K562 (cell line): Measurements from ENCODE around the gene DYDC1. TPM values are rescaled to one million over a fixed set of nuclear protein-coding genes. Genes with fewer than 3 reads are reported as not detected.

Experiments
- ATAC-seq: fragments of 200-7000 bp; cut with Tn5 transposase; 3 replicates; pipeline ENCODE4 v1.9.1; 2020; ENCODE audit warnings: moderate library complexity
- BruUV-seq: library from RNA; stranded (reverse); fragments of 400-500 nt; replicated peaks from 2 replicates; lab custom pipeline; 2021; lab: Mats Ljungman, UMichigan
- CTCF ChIA-PET: fragments of 300-600 bp; formaldehyde crosslinking; extraction: SDS; loops from one replicate; lab custom pipeline; 2021; ENCODE audit warnings: low intra/inter-chr PET ratio; lab: Yijun Ruan, JAX
- POLR2A ChIA-PET: fragments of 300-600, 350-650 bp; sonication (Branson Sonifier 250); formaldehyde crosslinking; extraction: SDS; loops from one replicate; lab custom pipeline; 2021; ENCODE audit warnings: antibody characterized with exemption, inconsistent platforms; lab: Yijun Ruan, JAX
- DNase-seq, 4 experiments: peaks; one replicate each; pipeline versions ENCODE4 v3.0.0 to v3.0.0-alpha.2; 2011 to 2018; ENCODE audit warnings: low spot score in 3 of 4, mixed read lengths in 3 of 4; ENCODE audit errors: extremely low read depth in 1 of 4
- FAIRE-seq: peaks from 2 replicates; lab custom pipeline; 2011; peaks lifted over from hg19 to GRCh38; lab: Jason Lieb, UNC
- H2AFZ ChIP-seq: 2 replicates; pipeline ENCODE4 v1.6.0; 2011; ENCODE audit warnings: low read depth, low read length, control low read depth, inconsistent platforms
- H3K27ac ChIP-seq: fragments of 200-600 bp; 3 replicates; pipeline ENCODE4 v1.8.0; 2011; ENCODE audit warnings: low read depth, mild to moderate bottlenecking, control low read depth, inconsistent platforms, low read length, moderate library complexity, mixed read lengths; ENCODE audit errors: extremely low read depth
- H3K27me3 ChIP-seq, 2 experiments: fragments of 300-600 bp in 1 of 2; 2 replicates in 1 of 2; 3 replicates in 1 of 2; pipeline versions ENCODE4 v1.6.0 to v1.8.0; 2011; ENCODE audit warnings: inconsistent platforms in 2 of 2, low read length in 2 of 2, mild to moderate bottlenecking in 1 of 2, mixed read lengths in 1 of 2, moderate library complexity in 1 of 2; ENCODE audit not compliant: control insufficient read depth in 2 of 2, insufficient read depth in 2 of 2
- H3K36me3 ChIP-seq: fragments of 300-600 bp; 3 replicates; pipeline ENCODE4 v1.8.0; 2011; ENCODE audit warnings: mild to moderate bottlenecking, low read length, inconsistent platforms; ENCODE audit not compliant: control insufficient read depth, insufficient read depth
- H3K4me1 ChIP-seq, 2 experiments: fragments of 200-600 bp in 1 of 2; replicated peaks in 1 of 2; 2 replicates in 1 of 2; 3 replicates in 1 of 2; pipeline versions ENCODE4 v1.5.1 to v1.8.0; 2011; ENCODE audit warnings: inconsistent platforms in 2 of 2, low read length in 2 of 2, mild to moderate bottlenecking in 1 of 2, mixed read lengths in 1 of 2, moderate library complexity in 1 of 2; ENCODE audit not compliant: control insufficient read depth in 2 of 2, insufficient read depth in 2 of 2
- H3K4me2 ChIP-seq: 2 replicates; pipeline ENCODE4 v1.6.1; 2011; ENCODE audit warnings: low read length, control low read depth, inconsistent platforms, mixed read lengths; ENCODE audit not compliant: insufficient read depth
- H3K4me3 ChIP-seq: fragments of 200-600 bp; sonication (generic), shearing (Covaris generic); 2 replicates; pipeline ENCODE4 v1.5.1; 2016; ENCODE audit warnings: control low read depth, inconsistent platforms
- H3K79me2 ChIP-seq: fragments of 200-600 bp; 3 replicates; pipeline ENCODE4 v1.8.0; 2011; ENCODE audit warnings: low read length, inconsistent platforms; ENCODE audit not compliant: control insufficient read depth, insufficient read depth
- H3K9ac ChIP-seq, 2 experiments: 2 replicates each; pipeline versions ENCODE4 v1.6.0 to v1.6.1; 2011; ENCODE audit warnings: low read depth in 2 of 2, low read length in 2 of 2, control low read depth in 1 of 2, inconsistent platforms in 1 of 2, mild to moderate bottlenecking in 1 of 2, mixed read lengths in 1 of 2; ENCODE audit not compliant: insufficient read depth in 1 of 2
- H3K9me1 ChIP-seq: one replicate; pipeline ENCODE4 v1.6.0; 2011; ENCODE audit warnings: inconsistent platforms, mild to moderate bottlenecking, low read length, moderate library complexity; ENCODE audit not compliant: control insufficient read depth, insufficient read depth
- H3K9me3 ChIP-seq: replicated peaks from 2 replicates; pipeline ENCODE4 v1.5.1; 2011; ENCODE audit warnings: low read depth, low read length, inconsistent platforms; ENCODE audit not compliant: control insufficient read depth, insufficient read depth
- H4K20me1 ChIP-seq: replicated peaks from 2 replicates; pipeline ENCODE4 v1.6.1; 2011; ENCODE audit warnings: low read length, inconsistent platforms, mixed read lengths; ENCODE audit not compliant: control insufficient read depth, insufficient read depth
- CBX1 ChIP-seq: sonication (generic); IDR thresholded peaks from 2 replicates; pipeline ENCODE4 v1.6.1; 2016; ENCODE audit warnings: antibody characterized with exemption, low read depth, mild to moderate bottlenecking
- CREBBP ChIP-seq: IDR thresholded peaks from one replicate; pipeline ENCODE4 v1.6.1; 2012; ENCODE audit warnings: low read depth, mild to moderate bottlenecking, control low read depth, inconsistent platforms, low read length
- ETV6 ChIP-seq, 3 experiments: fragments of 150-350 bp in 1 of 3; sonication (generic) in 1 of 3; formaldehyde crosslinking in 1 of 3; IDR thresholded peaks; 2 replicates each; pipeline versions ENCODE4 v1.6.1 to v1.8.0; 2014 to 2022; ENCODE audit warnings: borderline replicate concordance in 2 of 3, low read depth in 2 of 3, antibody characterized with exemption in 1 of 3, low read length in 1 of 3, mild to moderate bottlenecking in 1 of 3, missing genetic modification reagents in 1 of 3
- POLR3G ChIP-seq: IDR thresholded peaks from 2 replicates; pipeline ENCODE4 v1.6.1; 2011; ENCODE audit not compliant: insufficient read length, insufficient replicate concordance; ENCODE audit errors: extremely low read depth
- RBM17 ChIP-seq: fragments of 200-400 bp; formaldehyde crosslinking; IDR thresholded peaks from 2 replicates; pipeline ENCODE4 v1.6.1; 2017; ENCODE audit warnings: low read depth, mild to moderate bottlenecking, low read length, borderline replicate concordance
- SMARCA5 ChIP-seq: fragments of 450-650 bp; IDR thresholded peaks from 2 replicates; pipeline ENCODE4 v1.6.1; 2016
- ZKSCAN1 ChIP-seq: fragments of 150-350 bp; IDR thresholded peaks from 2 replicates; pipeline ENCODE4 v1.6.1; 2016; ENCODE audit warnings: low read depth, low read length
- ZNF140 ChIP-seq: fragments of 250-450 bp; sonication (Bioruptor Pico); IDR thresholded peaks from 2 replicates; pipeline ENCODE4 v1.8.0; 2021; ENCODE audit warnings: moderate library complexity, mild to moderate bottlenecking, inconsistent platforms
- ZNF184 ChIP-seq: sonication (generic); formaldehyde crosslinking; IDR thresholded peaks from 2 replicates; pipeline ENCODE4 v1.5.0; 2020; ENCODE audit warnings: missing genetic modification reagents
- WGBS: fragments of 100-300 bp; shearing (Covaris generic); methylation state at CpG from one replicate; pipeline ENCODE4 v1.1.6; 2016; ENCODE audit warnings: low coverage, mixed read lengths; ENCODE audit not compliant: insufficient coverage; ENCODE audit errors: missing lambda C conversion rate; 5-methylcytosine and 5-hydroxymethylcytosine counted together
- in situ Hi-C: fragments of 300-500 bp; cut with MboI; formaldehyde crosslinking; loops from 4 replicates; pipeline ENCODE4 v1.15.0; 2018; ENCODE audit warnings: inconsistent platforms, mixed read lengths
- intact Hi-C: fragments of 100-400 bp; cut with micrococcal nuclease; formaldehyde crosslinking; loops from 2 replicates; pipeline ENCODE4 v1.14.2; 2022
- polyA plus RNA-seq, 8 experiments: library from polyadenylated mRNA; depleted of rRNA in 4 of 8; stranded (reverse) in 5 of 8; unstranded in 3 of 8; fragments of >200 nt; fragmentation: Nextera tagmentation in 2 of 8; fragmentation: Illumina TruSeq in 1 of 8; extraction: Ambion mirVana in 2 of 8; extraction: Trizol in 1 of 8; gene quantifications; 2 replicates each; pipeline versions ENCODE4 v1.2.1 to v1.2.3, GENCODE V29; 2011 to 2014; ENCODE audit warnings: inconsistent platforms in 1 of 8, missing spikeins in 1 of 8
- total RNA-seq, 7 experiments: library from RNA; depleted of rRNA in 6 of 7; stranded (reverse); fragments of >200 nt in 6 of 7; fragmentation: Illumina TruSeq in 2 of 7; extraction: Trizol in 2 of 7; gene quantifications; 2 replicates each; pipeline versions ENCODE4 v1.2.1 to v1.2.3, GENCODE V29; 2011 to 2021; ENCODE audit warnings: low replicate concordance in 1 of 7

Gene DYDC1
- total and polyA plus RNA-seq, 9 of the 15 experiments (the other 6 are each of a cell fraction or from before 2014, with no cell fraction given) = not detected

DNA sequence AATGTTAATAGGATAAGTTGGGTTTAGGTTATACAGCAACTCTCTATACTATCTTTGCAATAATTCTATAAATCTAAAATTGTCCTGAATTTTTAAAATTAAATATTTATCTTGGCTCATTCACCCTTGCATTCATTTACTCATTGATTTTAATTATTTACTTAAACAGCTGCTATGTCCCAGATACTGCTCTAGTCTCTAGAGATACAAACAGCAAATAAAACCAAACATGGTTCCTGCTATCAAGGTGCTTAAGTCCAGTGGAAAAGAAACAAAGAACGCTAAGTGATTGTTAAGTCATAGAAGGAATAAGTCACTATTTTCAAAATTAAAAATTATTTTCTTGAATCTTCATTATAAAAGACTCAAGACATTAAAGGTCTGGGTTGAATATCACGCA is 37.2 kb downstream of the DYDC1 start:
- no TSS peak for BruUV-seq
- no peaks in the 10 kb centered on the region for H3K9me1 ChIP-seq
- H3K4me2 ChIP-seq = no peak overlapping the region
- ChIA-PET CTCF (no interaction called here), POLR2A (interaction anchor here (0.6 kb wide), 1 partner anchor 125 kb away, joined by 3 read pairs; no protein-coding TSS in a partner anchor)
- no peak overlapping the region for H3K9ac ChIP-seq
- no peak overlapping the region for H3K4me3 ChIP-seq
- 3% methylated on average over 2 of the region's 2 CpGs for WGBS
- ATAC-seq = no peak
- FAIRE-seq = no peak
- H3K27ac ChIP-seq = no peak overlapping the region
- intact Hi-C loops = no loop called here
- H4K20me1 ChIP-seq = no peaks in the 10 kb centered on the region
- TF ChIP-seq RBM17 = no peak
- TF ChIP-seq CBX1 = no peak
- H3K27me3 ChIP-seq = peaks cover 3 to 15% of the 10 kb centered on the region in 2 experiments; a peak in 2 of 5 replicates
- H2AFZ ChIP-seq = no peak overlapping the region
- no peaks in the 10 kb centered on the region for H3K79me2 ChIP-seq
- H3K9me3 ChIP-seq = no peaks in the 10 kb centered on the region
- peaks cover 0 to 6% of the 10 kb centered on the region in 2 experiments; a peak in 2 of 5 replicates for H3K4me1 ChIP-seq
- DNase-seq = no peak
- in situ Hi-C loops = no loop called here
- no peaks in the 10 kb centered on the region for H3K36me3 ChIP-seq

GRCh38 chr10:80318742-80319141 is 37.8 kb downstream of the DYDC1 start:
- in situ Hi-C loops = no loop called here
- H3K9me1 ChIP-seq = no peaks in the 10 kb centered on the region
- no peak overlapping the region for H3K4me3 ChIP-seq
- no peak overlapping the region for H3K4me2 ChIP-seq
- no peaks in the 10 kb centered on the region for H3K9me3 ChIP-seq
- H3K27ac ChIP-seq = no peak overlapping the region
- no peak for TF ChIP-seq SMARCA5
- TF ChIP-seq POLR3G = no peak
- TF ChIP-seq ZKSCAN1 = no peak
- TF ChIP-seq ZNF140 (CRISPR knock-in tag) = no peak
- no peak for TF ChIP-seq ETV6 (IDR thresholded peaks at IDR 0.05; ENCODE audit: borderline replicate concordance in 1 of 2, low read depth in 2 of 2, low read length in 1 of 2)
- no peak for TF ChIP-seq ETV6 (CRISPR knock-in tag; IDR thresholded peaks at IDR 0.05; ENCODE audit: borderline replicate concordance)
- TF ChIP-seq ZNF184 = no peak
- TF ChIP-seq CREBBP = no peak
- BruUV-seq = no TSS peak
- no peak for FAIRE-seq
- no peaks in the 10 kb centered on the region for H3K79me2 ChIP-seq
- no peaks in the 10 kb centered on the region for H4K20me1 ChIP-seq
- intact Hi-C loops = no loop called here
- peaks cover 0 to 6% of the 10 kb centered on the region in 2 experiments; a peak in 2 of 5 replicates for H3K4me1 ChIP-seq
- H3K9ac ChIP-seq = no peak overlapping the region
- CTCF ChIA-PET = no interaction called here
- H3K36me3 ChIP-seq = no peaks in the 10 kb centered on the region
- no peak for ATAC-seq
- POLR2A ChIA-PET = no interaction called here
- no peak for DNase-seq
- H3K27me3 ChIP-seq = peaks cover 3 to 12% of the 10 kb centered on the region in 2 experiments; a peak in 2 of 5 replicates
- no peak overlapping the region for H2AFZ ChIP-seq
